Measurements from ENCODE around the gene CPSF3. TPM values are rescaled to one million over a fixed set of nuclear protein-coding genes. Genes with fewer than 3 reads are reported as not detected.
A peak's percentile ranks its signal among the peaks of the same experiment; 100 is the strongest.

CPSF3 gene
- total and polyA plus RNA-seq, 2 of the 13 experiments (the other 11 are each of a cell fraction or from before 2014, with no cell fraction given) = 19.8 to 93.0 TPM

GRCh38 chr2:9423100-9423921, at the start of gene CPSF3, which contains the start of gene ITGB1BP1 (continued):
- TF ChIP-seq CEBPZ (IDR thresholded peaks at IDR 0.05; ENCODE audit: low read length) = no peak
- TF ChIP-seq PATZ1 (CRISPR knock-in tag; IDR thresholded peaks at IDR 0.05) = peak; percentile 81
- 0 out of 2 replicates have a peak, but pooled peaks have one; percentile 19 for TF ChIP-seq FIP1L1 (IDR thresholded peaks at IDR 0.05; ENCODE audit: borderline replicate concordance, insufficient read depth, low read depth, low read length)
- TF ChIP-seq NBN (conservative IDR thresholded peaks at IDR 0.05) = no peak
- no peak; the same call in 1 of the 2 replicates for TF ChIP-seq RARA (CRISPR knock-in tag; IDR thresholded peaks at IDR 0.05)
- peak; percentile 80 for TF ChIP-seq ZNF709 (CRISPR knock-in tag; IDR thresholded peaks at IDR 0.05)
- TF ChIP-seq ZNF296 (CRISPR knock-in tag; conservative IDR thresholded peaks at IDR 0.05) = no peak; the same call in 1 of the 2 replicates
- no peak for TF ChIP-seq SRSF9 (IDR thresholded peaks at IDR 0.05; ENCODE audit: borderline replicate concordance, insufficient read depth, low read depth, low read length, poor library complexity, severe bottlenecking)
- TF ChIP-seq ZNF484 (CRISPR knock-in tag; IDR thresholded peaks at IDR 0.05; ENCODE audit: borderline replicate concordance, low read depth) = no peak
- peak; percentile 95 for TF ChIP-seq ZNF598 (CRISPR knock-in tag; IDR thresholded peaks at IDR 0.05; ENCODE audit: borderline replicate concordance)
- TF ChIP-seq TSC22D2 (CRISPR knock-in tag; IDR thresholded peaks at IDR 0.05; ENCODE audit: borderline replicate concordance) = peak; percentile 84; the same call in 1 of the 2 replicates
- TF ChIP-seq ZMYM2 (CRISPR knock-in tag; IDR thresholded peaks at IDR 0.05) = no peak
- no peak for TF ChIP-seq ATM (IDR thresholded peaks at IDR 0.05; ENCODE audit: borderline replicate concordance)
- TF ChIP-seq SMAD1 (CRISPR knock-in tag; IDR thresholded peaks at IDR 0.05; ENCODE audit: borderline replicate concordance, low read depth) = peak; percentile 85
- 0 out of 2 replicates have a peak, but pooled peaks have one; percentile 39 for TF ChIP-seq ZNF782 (CRISPR knock-in tag; IDR thresholded peaks at IDR 0.05; ENCODE audit: borderline replicate concordance)
- no peak for TF ChIP-seq ZMAT5 (CRISPR knock-in tag; IDR thresholded peaks at IDR 0.05; ENCODE audit: borderline replicate concordance, low read depth)
- TF ChIP-seq POGK (CRISPR knock-in tag; conservative IDR thresholded peaks at IDR 0.05) = 0 out of 2 replicates have a peak, but pooled peaks have one; percentile 83
- peak; percentile 87 for TF ChIP-seq HOXD1 (CRISPR knock-in tag; IDR thresholded peaks at IDR 0.05)
- peak; percentile 86; the same call in 1 of the 2 replicates for TF ChIP-seq TOE1 (CRISPR knock-in tag; IDR thresholded peaks at IDR 0.05)
- TF ChIP-seq ZSCAN29 (CRISPR knock-in tag; conservative IDR thresholded peaks at IDR 0.05) = peak; percentile 93
